ENCODE data around the gene SKAP1.

- no peak for TF ChIP-seq CTCF (IDR thresholded peaks at IDR 0.05; ENCODE audit: low read depth, low read length)
- no peak for TF ChIP-seq EZH2phosphoT487 (IDR thresholded peaks at IDR 0.05; ENCODE audit: low read depth)
These were observed 235.9 kb downstream of the SKAP1 start for GRCh38 chr17:48194097-48194550.
